ENCODE measurements around the gene NEDD4. TPM values are rescaled to one million over a fixed set of nuclear protein-coding genes. Genes with fewer than 3 reads are reported as not detected.

Gene NEDD4
- total RNA-seq, 2 donors from 2014 or later, result 14.5 to 15.3 TPM

- Histone ChIP-seq H3K36me3 (no peaks in the 10 kb centered on the region), H3K4me3 (no peak overlapping the region), H3K4me1 (no peaks in the 10 kb centered on the region), H3K27ac (no peak overlapping the region), H3K9me3 (no peaks in the 10 kb centered on the region), H3K9ac (ENCODE audit: low read depth in 2 of 2, low read length in 2 of 2) (no peak overlapping the region), H3K27me3 (no peaks in the 10 kb centered on the region)
- intact Hi-C loops (cut with DNase I), result no loop called here
- no peak for TF ChIP-seq CTCF (IDR thresholded peaks at IDR 0.05)
- DNase-seq, result no peak
These were observed 12.9 kb downstream of the NEDD4 start for GRCh38 chr15:55980511-55980910.

- Histone ChIP-seq H3K4me1 (no peaks in the 10 kb centered on the region), H3K4me3 (no peak overlapping the region), H3K9ac (ENCODE audit: low read depth in 2 of 2, low read length in 2 of 2) (no peak overlapping the region), H3K9me3 (no peaks in the 10 kb centered on the region), H3K27me3 (no peaks in the 10 kb centered on the region), H3K27ac (no peak overlapping the region), H3K36me3 (no peaks in the 10 kb centered on the region)
- no peak for DNase-seq
- no peak for TF ChIP-seq CTCF (IDR thresholded peaks at IDR 0.05)
- intact Hi-C loops (cut with DNase I), result no loop called here
These were observed 16.2 kb downstream of the NEDD4 start for GRCh38 chr15:55977231-55977630.

- H3K27ac ChIP-seq, result no peak overlapping the region
- no peaks in the 10 kb centered on the region for H3K4me1 ChIP-seq
- intact Hi-C loops (cut with DNase I), result no loop called here
- H3K9me3 ChIP-seq, result no peaks in the 10 kb centered on the region
- DNase-seq, result no peak
- H3K36me3 ChIP-seq, result no peaks in the 10 kb centered on the region
- no peak overlapping the region for H3K9ac ChIP-seq (ENCODE audit: low read depth in 2 of 2, low read length in 2 of 2)
- H3K4me3 ChIP-seq, result no peak overlapping the region
- TF ChIP-seq CTCF (IDR thresholded peaks at IDR 0.05), result no peak
- H3K27me3 ChIP-seq, result no peaks in the 10 kb centered on the region
These were observed 23.1 kb downstream of the NEDD4 start for GRCh38 chr15:55970286-55970685.

- H3K27me3 ChIP-seq, result no peaks in the 10 kb centered on the region
- intact Hi-C loops (cut with DNase I), result no loop called here
- no peak overlapping the region for H3K27ac ChIP-seq
- no peak for TF ChIP-seq CTCF (IDR thresholded peaks at IDR 0.05)
- no peak overlapping the region for H3K9ac ChIP-seq (ENCODE audit: low read depth in 2 of 2, low read length in 2 of 2)
- DNase-seq, result no peak
- no peaks in the 10 kb centered on the region for H3K4me1 ChIP-seq
- no peak overlapping the region for H3K4me3 ChIP-seq
- H3K36me3 ChIP-seq, result no peaks in the 10 kb centered on the region
- H3K9me3 ChIP-seq, result no peaks in the 10 kb centered on the region
These were observed 23.8 kb downstream of the NEDD4 start for GRCh38 chr15:55969582-55969981.

- no peaks in the 10 kb centered on the region for H3K4me1 ChIP-seq
- H3K36me3 ChIP-seq, result no peaks in the 10 kb centered on the region
- H3K27ac ChIP-seq, result no peak overlapping the region
- no peaks in the 10 kb centered on the region for H3K9me3 ChIP-seq
- intact Hi-C loops (cut with DNase I), result no loop called here
- no peak overlapping the region for H3K9ac ChIP-seq (ENCODE audit: low read depth in 2 of 2, low read length in 2 of 2)
- no peaks in the 10 kb centered on the region for H3K27me3 ChIP-seq
- no peak for TF ChIP-seq CTCF (IDR thresholded peaks at IDR 0.05)
- no peak for DNase-seq
- no peak overlapping the region for H3K4me3 ChIP-seq
These were observed 24.5 kb downstream of the NEDD4 start for GRCh38 chr15:55968923-55969322.

- no peaks in the 10 kb centered on the region for H3K9me3 ChIP-seq
- no peak overlapping the region for H3K27ac ChIP-seq
- intact Hi-C loops (cut with DNase I), result no loop called here
- no peak overlapping the region for H3K9ac ChIP-seq (ENCODE audit: low read depth in 2 of 2, low read length in 2 of 2)
- H3K27me3 ChIP-seq, result no peaks in the 10 kb centered on the region
- no peak overlapping the region for H3K4me3 ChIP-seq
- no peaks in the 10 kb centered on the region for H3K4me1 ChIP-seq
- no peaks in the 10 kb centered on the region for H3K36me3 ChIP-seq
- no peak for TF ChIP-seq CTCF (IDR thresholded peaks at IDR 0.05)
- no peak for DNase-seq
These were observed 28.3 kb downstream of the NEDD4 start for GRCh38 chr15:55965091-55965490.
